HG03439 (cell line): ENCODE measurements around the gene OR52E5.

Experiments
- ATAC-seq: cut with Tn5 transposase; IDR thresholded peaks from one replicate; pipeline ENCODE4 v1.9.1; 2021; ENCODE audit warnings: mild to moderate bottlenecking, moderate library complexity; ENCODE audit not compliant: unreplicated experiment

OR52E5 gene

GRCh38 chr11:5892908-5893307 lies at the start of gene OR52E5:
OR52E5 (plus strand) TSS chr11:5893208; CDS start chr11:5900777, 7,569 bp downstream.
- no peak for ATAC-seq

- ATAC-seq: no peak
Observed at GRCh38 chr11:5846701-5847100, 46.3 kb upstream of the OR52E5 start.

- no peak for ATAC-seq
Observed at GRCh38 chr11:5847711-5848110, 45.3 kb upstream of the OR52E5 start.

GRCh38 chr11:5851002-5851401 lies 42.0 kb upstream of the OR52E5 start:
- no peak for ATAC-seq

GRCh38 chr11:5857590-5857989 lies 35.4 kb upstream of the OR52E5 start, which contains the start of gene OR52E8:
OR52E8 (minus strand) TSS chr11:5857690; CDS start chr11:5857690, 0 bp downstream.
- ATAC-seq: no peak

- no peak for ATAC-seq
Observed at GRCh38 chr11:5865826-5866225, 27.2 kb upstream of the OR52E5 start.

- no peak for ATAC-seq
Observed at GRCh38 chr11:5878564-5878963, 14.4 kb upstream of the OR52E5 start.

GRCh38 chr11:5880329-5880728 lies 12.7 kb upstream of the OR52E5 start, which contains the start of gene OR52E4:
OR52E4 (plus strand) TSS chr11:5880629; CDS start chr11:5884293, 3,664 bp downstream.
- ATAC-seq: no peak

GRCh38 chr11:5881756-5882155 lies 11.3 kb upstream of the OR52E5 start:
- ATAC-seq: no peak

- ATAC-seq: no peak
Observed at GRCh38 chr11:5887172-5887571, 5.8 kb upstream of the OR52E5 start.

- ATAC-seq: no peak
Observed at GRCh38 chr11:5887661-5888060, 5.3 kb upstream of the OR52E5 start.

GRCh38 chr11:5891216-5891800 lies 1.7 kb upstream of the OR52E5 start:
- ATAC-seq: no peak

GRCh38 chr11:5899534-5899933 lies 6.5 kb downstream of the OR52E5 start:
- no peak for ATAC-seq

- no peak for ATAC-seq
Observed at GRCh38 chr11:5910540-5910939, 17.5 kb downstream of the OR52E5 start.

GRCh38 chr11:5922749-5923426 lies 29.9 kb downstream of the OR52E5 start:
- ATAC-seq: peak; percentile 79

- ATAC-seq: peak; percentile 61
Observed at GRCh38 chr11:5923427-5923776, 30.4 kb downstream of the OR52E5 start.

- peak; percentile 25 for ATAC-seq
Observed at GRCh38 chr11:5923794-5924193, 30.8 kb downstream of the OR52E5 start.

GRCh38 chr11:5928271-5928670 lies 35.3 kb downstream of the OR52E5 start:
- no peak for ATAC-seq

GRCh38 chr11:5928811-5929210 lies 35.8 kb downstream of the OR52E5 start:
- ATAC-seq: no peak

- ATAC-seq: no peak
Observed at GRCh38 chr11:5929571-5930368, 36.8 kb downstream of the OR52E5 start.

- no peak for ATAC-seq
Observed at GRCh38 chr11:5930614-5931013, 37.6 kb downstream of the OR52E5 start.

GRCh38 chr11:5931061-5931460 lies 38.1 kb downstream of the OR52E5 start:
- ATAC-seq: no peak
